OCI-LY7 (cell line): ENCODE data around the gene C15orf62.

ENCODE experiments used
- EZH2phosphoT487 ChIP-seq: fragments of 200-600 bp; sonication (generic); IDR thresholded peaks from 2 replicates; pipeline ENCODE4 v1.6.1; 2018; ENCODE audit warnings: low read depth, borderline replicate concordance, mild to moderate bottlenecking, mixed run types, antibody characterized with exemption, low read length, moderate library complexity, mixed read lengths
- TF ChIP-seq, protein P1 (sequence below): fragments of 200-600 bp; sonication (generic); conservative IDR thresholded peaks from 2 replicates; pipeline ENCODE4 v1.5.1; 2014; ENCODE audit warnings: mild to moderate bottlenecking, antibody characterized with exemption, low read length, moderate library complexity, mixed read lengths

DNA sequence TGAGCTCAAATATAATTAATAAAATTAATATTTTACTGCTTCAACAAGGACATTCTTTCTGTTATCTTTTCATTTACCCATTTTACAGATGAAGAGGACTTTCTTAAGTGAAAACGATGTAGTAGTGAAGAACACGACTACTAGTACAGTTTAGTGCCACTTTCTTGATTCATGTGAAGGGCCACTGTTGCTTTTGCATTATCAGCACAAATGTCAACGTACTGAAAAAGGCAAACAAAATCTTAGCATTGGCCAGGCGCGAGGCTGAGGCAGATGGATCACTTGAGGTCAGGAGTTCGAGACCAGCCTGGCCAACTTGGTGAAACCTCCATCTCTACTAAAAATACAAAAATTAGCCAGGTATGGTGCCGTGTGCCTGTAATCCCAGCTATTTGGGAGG lies 49.3 kb downstream of the C15orf62 start:
- TF ChIP-seq, protein P1, sequence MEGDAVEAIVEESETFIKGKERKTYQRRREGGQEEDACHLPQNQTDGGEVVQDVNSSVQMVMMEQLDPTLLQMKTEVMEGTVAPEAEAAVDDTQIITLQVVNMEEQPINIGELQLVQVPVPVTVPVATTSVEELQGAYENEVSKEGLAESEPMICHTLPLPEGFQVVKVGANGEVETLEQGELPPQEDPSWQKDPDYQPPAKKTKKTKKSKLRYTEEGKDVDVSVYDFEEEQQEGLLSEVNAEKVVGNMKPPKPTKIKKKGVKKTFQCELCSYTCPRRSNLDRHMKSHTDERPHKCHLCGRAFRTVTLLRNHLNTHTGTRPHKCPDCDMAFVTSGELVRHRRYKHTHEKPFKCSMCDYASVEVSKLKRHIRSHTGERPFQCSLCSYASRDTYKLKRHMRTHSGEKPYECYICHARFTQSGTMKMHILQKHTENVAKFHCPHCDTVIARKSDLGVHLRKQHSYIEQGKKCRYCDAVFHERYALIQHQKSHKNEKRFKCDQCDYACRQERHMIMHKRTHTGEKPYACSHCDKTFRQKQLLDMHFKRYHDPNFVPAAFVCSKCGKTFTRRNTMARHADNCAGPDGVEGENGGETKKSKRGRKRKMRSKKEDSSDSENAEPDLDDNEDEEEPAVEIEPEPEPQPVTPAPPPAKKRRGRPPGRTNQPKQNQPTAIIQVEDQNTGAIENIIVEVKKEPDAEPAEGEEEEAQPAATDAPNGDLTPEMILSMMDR, result no peak
- no peak for TF ChIP-seq EZH2phosphoT487
